HFF-Myc (cell line): ENCODE results near the gene C6orf58.
"Not testable (repeated sequence)": the region's sequence is repeated elsewhere in the genome, so short reads cannot be mapped to it uniquely, and the experiment has no call there.

Source experiments
- DNase-seq: peaks from one replicate; pipeline ENCODE4 v3.0.0-alpha.2; 2011; ENCODE audit warnings: low read depth; ENCODE audit errors: extremely low read depth
- H3K4me3 ChIP-seq: replicated peaks from 2 replicates; pipeline ENCODE4 v1.5.1; 2011; ENCODE audit warnings: low read depth, mild to moderate bottlenecking, control low read depth, low read length
- CTCF ChIP-seq: IDR thresholded peaks from 2 replicates; pipeline ENCODE4 v1.5.1; 2012; ENCODE audit warnings: mild to moderate bottlenecking, low read depth, low read length, control low read depth; ENCODE audit errors: missing control alignments

The C6orf58 gene

GRCh38 chr6:127585123-127585522 is 8.1 kb downstream of the C6orf58 start:
- no peak overlapping the region for H3K4me3 ChIP-seq
- no peak for TF ChIP-seq CTCF
- DNase-seq: no peak

- no peak for DNase-seq
- no peak for TF ChIP-seq CTCF
- no peak overlapping the region for H3K4me3 ChIP-seq
These were observed 9.4 kb downstream of the C6orf58 start for GRCh38 chr6:127586372-127586771.

- no peak overlapping the region for H3K4me3 ChIP-seq
- no peak for DNase-seq
- no peak for TF ChIP-seq CTCF
These were observed 10.9 kb downstream of the C6orf58 start for GRCh38 chr6:127587875-127588274.

GRCh38 chr6:127589135-127589534 is 12.2 kb downstream of the C6orf58 start:
- DNase-seq: no peak
- TF ChIP-seq CTCF: no peak
- H3K4me3 ChIP-seq: no peak overlapping the region

- no peak for DNase-seq
- H3K4me3 ChIP-seq: no peak overlapping the region
- no peak for TF ChIP-seq CTCF
These were observed 13.4 kb downstream of the C6orf58 start for GRCh38 chr6:127590344-127590743.

GRCh38 chr6:127592964-127593363 is 16.0 kb downstream of the C6orf58 start:
- DNase-seq: no peak
- H3K4me3 ChIP-seq: no peak overlapping the region
- no peak for TF ChIP-seq CTCF

- H3K4me3 ChIP-seq, DNase-seq: not testable (repeated sequence)
These were observed 16.5 kb downstream of the C6orf58 start for GRCh38 chr6:127593456-127593855.
